ENCODE measurements around the gene IGFN1.

The IGFN1 gene

GRCh38 chr1:201266774-201267173 is 76.2 kb downstream of the IGFN1 start:
- no peaks in the 10 kb centered on the region for H3K4me1 ChIP-seq (ENCODE audit: control insufficient read depth in 1 of 2, insufficient read depth in 1 of 2, low read depth in 1 of 2, low read length in 1 of 2)
- no peak for TF ChIP-seq CTCF (IDR thresholded peaks at IDR 0.05)

GRCh38 chr1:201267481-201268229 is 77.0 kb downstream of the IGFN1 start:
- Histone ChIP-seq H3K4me1 (ENCODE audit: control insufficient read depth in 1 of 2, insufficient read depth in 1 of 2, low read depth in 1 of 2, low read length in 1 of 2) (no peaks in the 10 kb centered on the region), H3K4me3 (ENCODE audit: low read depth in 1 of 2, low read length in 1 of 2) (no peak overlapping the region), H3K36me3 (no peaks in the 10 kb centered on the region), H3K27me3 (peaks cover 53% of the 10 kb centered on the region), H3K9me3 (no peaks in the 10 kb centered on the region), H3K27ac (no peak overlapping the region)
- TF ChIP-seq CTCF (IDR thresholded peaks at IDR 0.05), result no peak

More at GRCh38 chr1:201266774-201267173, 76.2 kb downstream of the IGFN1 start:
- H3K27me3 ChIP-seq, result peaks cover 60% of the 10 kb centered on the region
- H3K4me3 ChIP-seq (ENCODE audit: low read depth in 1 of 2, low read length in 1 of 2), result no peak overlapping the region
- no peaks in the 10 kb centered on the region for H3K9me3 ChIP-seq
- no peaks in the 10 kb centered on the region for H3K36me3 ChIP-seq
- no peak overlapping the region for H3K27ac ChIP-seq

GRCh38 chr1:201268604-201269151 is 78.1 kb downstream of the IGFN1 start:
- H3K27ac ChIP-seq, result no peak overlapping the region
- peaks cover 51% of the 10 kb centered on the region for H3K27me3 ChIP-seq
- no peaks in the 10 kb centered on the region for H3K36me3 ChIP-seq
- no peak overlapping the region for H3K4me3 ChIP-seq (ENCODE audit: low read depth in 1 of 2, low read length in 1 of 2)
- H3K9me3 ChIP-seq, result no peaks in the 10 kb centered on the region
- no peaks in the 10 kb centered on the region for H3K4me1 ChIP-seq (ENCODE audit: control insufficient read depth in 1 of 2, insufficient read depth in 1 of 2, low read depth in 1 of 2, low read length in 1 of 2)
- no peak for TF ChIP-seq CTCF (IDR thresholded peaks at IDR 0.05)

GRCh38 chr1:201269281-201269680 is 78.7 kb downstream of the IGFN1 start:
- Histone ChIP-seq H3K27ac (no peak overlapping the region), H3K9me3 (no peaks in the 10 kb centered on the region), H3K27me3 (peaks cover 45% of the 10 kb centered on the region), H3K4me1 (ENCODE audit: control insufficient read depth in 1 of 2, insufficient read depth in 1 of 2, low read depth in 1 of 2, low read length in 1 of 2) (no peaks in the 10 kb centered on the region), H3K36me3 (no peaks in the 10 kb centered on the region), H3K4me3 (ENCODE audit: low read depth in 1 of 2, low read length in 1 of 2) (no peak overlapping the region)
- no peak for TF ChIP-seq CTCF (IDR thresholded peaks at IDR 0.05)

- Histone ChIP-seq H3K4me3 (ENCODE audit: low read depth in 1 of 2, low read length in 1 of 2) (no peak overlapping the region), H3K27me3 (peaks cover 39% of the 10 kb centered on the region), H3K27ac (no peak overlapping the region), H3K36me3 (no peaks in the 10 kb centered on the region), H3K4me1 (ENCODE audit: control insufficient read depth in 1 of 2, insufficient read depth in 1 of 2, low read depth in 1 of 2, low read length in 1 of 2) (no peaks in the 10 kb centered on the region), H3K9me3 (no peaks in the 10 kb centered on the region)
- no peak for TF ChIP-seq CTCF (IDR thresholded peaks at IDR 0.05)
Observed at GRCh38 chr1:201269900-201270410, 79.3 kb downstream of the IGFN1 start.
